ENCODE measurements around the gene ZNF512. TPM values are rescaled to one million over a fixed set of nuclear protein-coding genes. Genes with fewer than 3 reads are reported as not detected.
A peak's percentile ranks its signal among the peaks of the same experiment; 100 is the strongest.

ZNF512 gene
- total RNA-seq, 1 experiment from 2014 or later = 7.3 TPM

- DNase-seq (ENCODE audit: low read depth, low spot score) = no peak
- in situ Hi-C loops (cut with HindIII; ENCODE audit: low pct_unique_long_range_greater_than_20kb, low sequenced_read_pairs) = no loop called here
Observed at GRCh38 chr2:27661371-27661770, 78.5 kb downstream of the ZNF512 start.

- in situ Hi-C loops (cut with HindIII; ENCODE audit: low pct_unique_long_range_greater_than_20kb, low sequenced_read_pairs) = no loop called here
- peak; percentile 88 for DNase-seq (ENCODE audit: low read depth, low spot score)
Observed at GRCh38 chr2:27663285-27664153, 80.7 kb downstream of the ZNF512 start, which contains the start of the genes SLC4A1AP and SUPT7L. Gene SLC4A1AP (plus strand): TSS chr2:27663889. CDS start chr2:27663915, 26 bp downstream. Gene SUPT7L (minus strand): TSS chr2:27663614. CDS start chr2:27662192, 1,422 bp downstream.

DNA sequence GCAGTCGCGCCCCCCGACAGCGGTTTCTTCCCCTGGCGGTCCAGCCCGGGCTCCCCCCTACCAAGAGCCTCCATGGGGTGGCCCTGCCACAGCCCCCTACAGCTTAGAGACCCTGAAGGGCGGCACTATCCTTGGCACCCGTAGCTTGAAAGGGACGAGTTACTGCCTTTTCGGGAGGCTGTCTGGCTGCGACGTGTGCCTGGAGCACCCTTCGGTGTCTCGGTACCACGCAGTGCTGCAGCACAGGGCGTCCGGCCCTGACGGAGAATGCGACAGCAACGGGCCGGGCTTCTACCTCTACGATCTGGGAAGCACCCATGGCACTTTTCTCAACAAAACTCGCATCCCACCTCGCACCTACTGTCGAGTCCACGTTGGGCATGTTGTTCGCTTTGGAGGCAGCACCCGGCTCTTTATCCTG lies 81.3 kb downstream of the ZNF512 start:
- DNase-seq (ENCODE audit: low read depth, low spot score) = no peak

GRCh38 chr2:27664622-27665363 lies 82.0 kb downstream of the ZNF512 start:
- DNase-seq (ENCODE audit: low read depth, low spot score) = no peak
- in situ Hi-C loops (cut with HindIII; ENCODE audit: low pct_unique_long_range_greater_than_20kb, low sequenced_read_pairs) = no loop called here

More for the DNA sequence above, 81.3 kb downstream of the ZNF512 start:
- in situ Hi-C loops (cut with HindIII; ENCODE audit: low pct_unique_long_range_greater_than_20kb, low sequenced_read_pairs) = no loop called here

- in situ Hi-C loops (cut with HindIII; ENCODE audit: low pct_unique_long_range_greater_than_20kb, low sequenced_read_pairs) = no loop called here
- DNase-seq (ENCODE audit: low read depth, low spot score) = no peak
Observed at GRCh38 chr2:27667446-27667845, 84.6 kb downstream of the ZNF512 start.

- no peak for DNase-seq (ENCODE audit: low read depth, low spot score)
- in situ Hi-C loops (cut with HindIII; ENCODE audit: low pct_unique_long_range_greater_than_20kb, low sequenced_read_pairs) = no loop called here
Observed at GRCh38 chr2:27671235-27671634, 88.4 kb downstream of the ZNF512 start.

Small RNA genes within 50 kb of the gene (small RNA-seq; reads per million reads assigned to genes)
- gene RF00340 = 0 reads per million in 2 experiments

Other genes starting within 250 kb of the ZNF512 start
- gene GTF3C2, start 226.3 kb upstream of the ZNF512 start, total RNA-seq (2014; rRNA removed; shearing (Covaris generic)) = 99.9 and 100.0 TPM in 2 replicates
- 32.8 and 36.9 TPM in 2 replicates for gene EIF2B4, start 212.7 kb upstream of the ZNF512 start, total RNA-seq (2014; rRNA removed; shearing (Covaris generic))
- 229 and 234 TPM in 2 replicates for gene SNX17, start 212.4 kb upstream of the ZNF512 start, total RNA-seq (2014; rRNA removed; shearing (Covaris generic))
- 9.3 and 10.1 TPM in 2 replicates for gene ZNF513, start 202.3 kb upstream of the ZNF512 start, total RNA-seq (2014; rRNA removed; shearing (Covaris generic))
- gene PPM1G, start 173.5 kb upstream of the ZNF512 start, total RNA-seq (2014; rRNA removed; shearing (Covaris generic)) = 111 and 116 TPM in 2 replicates
- gene NRBP1, start 154.4 kb upstream of the ZNF512 start, total RNA-seq (2014; rRNA removed; shearing (Covaris generic)) = 66.0 and 66.8 TPM in 2 replicates
- not detected in 2 replicates for gene KRTCAP3, start 140.7 kb upstream of the ZNF512 start, total RNA-seq (2014; rRNA removed; shearing (Covaris generic))
- gene IFT172, start 93.3 kb upstream of the ZNF512 start, total RNA-seq (2014; rRNA removed; shearing (Covaris generic)) = 17.1 and 23.4 TPM in 2 replicates
- 1.2 and 1.5 TPM in 2 replicates for gene FNDC4, start 87.8 kb upstream of the ZNF512 start, total RNA-seq (2014; rRNA removed; shearing (Covaris generic))
- gene GCKR, start 86.2 kb upstream of the ZNF512 start, total RNA-seq (2014; rRNA removed; shearing (Covaris generic)) = not detected in 2 replicates
- gene CCDC121, start 46.0 kb downstream of the ZNF512 start, total RNA-seq (2014; rRNA removed; shearing (Covaris generic)) = 10.9 and 14.1 TPM in 2 replicates
- 39.8 and 40.5 TPM in 2 replicates for gene GPN1, start 46.0 kb downstream of the ZNF512 start, total RNA-seq (2014; rRNA removed; shearing (Covaris generic))
- 49.4 and 54.7 TPM in 2 replicates for gene SUPT7L, start 80.6 kb downstream of the ZNF512 start, total RNA-seq (2014; rRNA removed; shearing (Covaris generic))
- 36.6 and 39.8 TPM in 2 replicates for gene SLC4A1AP, start 80.8 kb downstream of the ZNF512 start, total RNA-seq (2014; rRNA removed; shearing (Covaris generic))
- 210 and 245 TPM in 2 replicates for gene MRPL33, start 188.7 kb downstream of the ZNF512 start, total RNA-seq (2014; rRNA removed; shearing (Covaris generic))